ENCODE results near the gene ASAP2. TPM values are rescaled to one million over a fixed set of nuclear protein-coding genes. Genes with fewer than 3 reads are reported as not detected.

ASAP2 gene
- total RNA-seq, 1 experiment from 2014 or later: 12.6 TPM

DNA sequence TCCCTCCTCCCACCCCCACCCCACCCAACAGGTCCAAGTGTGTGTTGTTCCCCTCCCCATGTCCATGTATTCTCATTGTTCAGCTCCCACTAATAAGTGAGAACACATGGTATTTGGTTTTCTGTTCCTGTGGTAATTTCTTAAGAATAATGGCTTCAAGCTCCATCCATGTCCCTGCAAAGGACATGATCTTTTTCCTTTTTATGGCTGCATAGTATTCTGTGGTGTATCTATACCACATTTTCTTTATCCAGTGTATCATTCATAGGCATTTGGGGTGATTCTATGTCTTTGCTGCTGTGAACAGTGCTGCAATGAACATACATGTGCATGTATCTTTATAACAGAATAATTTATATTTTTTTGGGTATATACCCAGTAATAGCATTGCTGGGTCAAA lies 12.3 kb upstream of the ASAP2 start:
- H3K23ac ChIP-seq (ENCODE audit: insufficient read length, low read depth, low read length): no peak overlapping the region
- no peak overlapping the region for H2BK5ac ChIP-seq (ENCODE audit: insufficient read length, low read length)
- Mint-ChIP-seq H3K36me3 (ENCODE audit: insufficient read depth in 1 of 3, low read depth in 3 of 3) (no peaks in the 10 kb centered on the region), H3K4me1 (peaks cover 12 to 18% of the 10 kb centered on the region in 2 experiments), H3K9me3 (no peaks in the 10 kb centered on the region), H3K27me3 (ENCODE audit: low read depth) (peaks cover 5% of the 10 kb centered on the region), H3K4me3 (no peak overlapping the region), H3K27ac (no peak overlapping the region)
- H3K9me3 ChIP-seq (ENCODE audit: control insufficient read depth, low read depth, low read length): no peaks in the 10 kb centered on the region
- no peak overlapping the region for H2AFZ ChIP-seq (ENCODE audit: low read length)
- no peak for DNase-seq
- H3K27me3 ChIP-seq (ENCODE audit: insufficient read depth, low read length): no peaks in the 10 kb centered on the region
- H3K18ac ChIP-seq (ENCODE audit: insufficient read length, low read depth, low read length): no peak overlapping the region
- no peak overlapping the region for H3K9ac ChIP-seq (ENCODE audit: extremely low read depth, insufficient read length, low read length)
- H3K4me2 ChIP-seq (ENCODE audit: insufficient read depth, insufficient read length, low read length): no peak overlapping the region
- no peak overlapping the region for H3K4ac ChIP-seq (ENCODE audit: low read depth, low read length)
- no peak overlapping the region for H3K14ac ChIP-seq (ENCODE audit: insufficient read depth, low read length)
- no peak overlapping the region for H4K91ac ChIP-seq (ENCODE audit: insufficient read length, low read depth, low read length)
- H3K79me2 ChIP-seq (ENCODE audit: insufficient read depth, low read length): no peaks in the 10 kb centered on the region
- H4K5ac ChIP-seq (ENCODE audit: insufficient read length, low read depth, low read length): no peak overlapping the region
- H2BK12ac ChIP-seq (ENCODE audit: insufficient read length, low read depth, low read length): no peak overlapping the region
- H3K79me1 ChIP-seq (ENCODE audit: insufficient read depth, low read depth, low read length, poor library complexity, severe bottlenecking): no peaks in the 10 kb centered on the region
- H4K20me1 ChIP-seq (ENCODE audit: control insufficient read depth, insufficient read depth, insufficient read length): no peaks in the 10 kb centered on the region
- no peak overlapping the region for H3K27ac ChIP-seq (ENCODE audit: insufficient read length, low read depth, low read length)
- H3K4me1 ChIP-seq (ENCODE audit: insufficient read depth, low read length): no peaks in the 10 kb centered on the region
- H4K8ac ChIP-seq (replicated peaks; ENCODE audit: insufficient read length, low read depth, low read length): no peak overlapping the region
- no peak overlapping the region for H2BK20ac ChIP-seq (ENCODE audit: low read depth, low read length, poor library complexity, severe bottlenecking)
- H3K23me2 ChIP-seq (ENCODE audit: insufficient read length, low read depth, low read length, poor library complexity, severe bottlenecking): no peaks in the 10 kb centered on the region
- H2BK15ac ChIP-seq (ENCODE audit: low read depth, low read length): no peak overlapping the region
- TF ChIP-seq CTCF (conservative IDR thresholded peaks at IDR 0.05): no peak
- H2BK120ac ChIP-seq (ENCODE audit: low read depth, low read length, poor library complexity, severe bottlenecking): no peak overlapping the region
- H3T11ph ChIP-seq (ENCODE audit: low read length): no peak overlapping the region
- H2AK5ac ChIP-seq (ENCODE audit: insufficient read length, low read length): no peak overlapping the region
- no peak overlapping the region for H3K56ac ChIP-seq (ENCODE audit: insufficient read length, low read depth, low read length)

Measured in H9 (cell line).